PC-3 (cell line): ENCODE results near the gene TMED6. TPM values are rescaled to one million over a fixed set of nuclear protein-coding genes. Genes with fewer than 3 reads are reported as not detected.
A peak's percentile ranks its signal among the peaks of the same experiment; 100 is the strongest.

Source experiments
- ATAC-seq: fragments of 200-7000 bp; cut with Tn5 transposase; 2 replicates; pipeline ENCODE4 v1.9.1; 2020; ENCODE audit warnings: mild to moderate bottlenecking, moderate library complexity
- BruUV-seq: library from RNA; stranded (reverse); fragments of 400-500 nt; replicated peaks from 2 replicates; lab custom pipeline; 2021; lab: Mats Ljungman, UMichigan
- CTCF ChIA-PET: fragments of 300-600 bp; sonication (Branson Sonifier 250); formaldehyde crosslinking; loops from one replicate; lab custom pipeline; 2022; ENCODE audit warnings: antibody characterized with exemption; lab: Charles Lee
- POLR2A ChIA-PET: fragments of 300-600 bp; sonication (Branson Sonifier 250); formaldehyde crosslinking; loops from one replicate; lab custom pipeline; 2022; ENCODE audit warnings: antibody characterized with exemption; ENCODE audit not compliant: unreplicated experiment; lab: Charles Lee
- DNase-seq: peaks from one replicate; pipeline ENCODE4 v3.0.0-alpha.2; 2015
- H2AFZ ChIP-seq: fragments of 300-600 bp; sonication (generic); 2 replicates; pipeline ENCODE4 v1.6.0; 2016; ENCODE audit warnings: antibody characterized with exemption, low read length
- H3F3A ChIP-seq: fragments of 300-600 bp; sonication (generic); one replicate; pipeline ENCODE4 v1.6.0; 2017; ENCODE audit warnings: antibody characterized with exemption, low read length, control low read depth, mild to moderate bottlenecking; ENCODE audit not compliant: unreplicated experiment
- H3K27ac ChIP-seq: fragments of 300-600 bp; sonication (generic); 2 replicates; pipeline ENCODE4 v1.5.1; 2016; ENCODE audit warnings: mild to moderate bottlenecking, low read length
- H3K27me3 ChIP-seq: fragments of 300-600 bp; sonication (generic); 2 replicates; pipeline ENCODE4 v1.6.1; 2016; ENCODE audit warnings: low read length, mixed read lengths
- H3K36me3 ChIP-seq: fragments of 300-600 bp; sonication (generic); 2 replicates; pipeline ENCODE4 v1.6.1; 2016; ENCODE audit warnings: low read depth, mixed run types, low read length, mixed read lengths
- H3K4me1 ChIP-seq: fragments of 300-600 bp; sonication (generic); 2 replicates; pipeline ENCODE4 v1.5.1; 2016; ENCODE audit warnings: low read length; ENCODE audit not compliant: insufficient read depth
- H3K4me2 ChIP-seq: fragments of 300-600 bp; sonication (generic); 2 replicates; pipeline ENCODE4 v1.6.0; 2016; ENCODE audit warnings: low read length
- H3K4me3 ChIP-seq: fragments of 300-600 bp; sonication (generic); 2 replicates; pipeline ENCODE4 v1.5.1; 2016; ENCODE audit warnings: mild to moderate bottlenecking, low read length, mixed read lengths
- H3K79me2 ChIP-seq: fragments of 300-600 bp; sonication (generic); 2 replicates; pipeline ENCODE4 v1.6.1; 2017; ENCODE audit warnings: low read length, mixed read lengths
- H3K9ac ChIP-seq: fragments of 300-600 bp; sonication (generic); 2 replicates; pipeline ENCODE4 v1.6.0; 2016; ENCODE audit warnings: mild to moderate bottlenecking, low read length
- H3K9me2 ChIP-seq: fragments of 300-600 bp; sonication (generic); replicated peaks from 2 replicates; pipeline ENCODE4 v1.6.1; 2016; ENCODE audit warnings: mixed run types, low read length, mixed read lengths
- H3K9me3 ChIP-seq: fragments of 300-600 bp; sonication (generic); 2 replicates; pipeline ENCODE4 v1.6.1; 2016; ENCODE audit warnings: low read length, mixed read lengths
- H4K20me1 ChIP-seq: fragments of 300-600 bp; sonication (generic); 2 replicates; pipeline ENCODE4 v1.6.1; 2016; ENCODE audit warnings: low read length, mixed read lengths
- CTCF ChIP-seq: fragments of 300-600 bp; sonication (generic); conservative IDR thresholded peaks from 2 replicates; pipeline ENCODE4 v1.5.1; 2017; ENCODE audit warnings: antibody characterized with exemption, low read depth, mild to moderate bottlenecking, low read length
- EZH2 ChIP-seq: fragments of 300-600 bp; sonication (generic); IDR thresholded peaks from one replicate; pipeline ENCODE4 v1.6.1; 2017; ENCODE audit warnings: antibody characterized with exemption, mild to moderate bottlenecking, low read length; ENCODE audit not compliant: unreplicated experiment
- EZH2phosphoT487 ChIP-seq: fragments of 300-600 bp; sonication (generic); IDR thresholded peaks from 2 replicates; pipeline ENCODE4 v1.6.1; 2018; ENCODE audit warnings: mild to moderate bottlenecking, antibody characterized with exemption, low read length, borderline replicate concordance
- intact Hi-C: fragments of 100-400 bp; cut with micrococcal nuclease; formaldehyde crosslinking; loops from 2 replicates; pipeline ENCODE4 v1.9.0; 2023
- total RNA-seq: library from RNA; depleted of rRNA; stranded (reverse); fragments of >200 nt; gene quantifications from 2 replicates; pipeline ENCODE4 v1.2.3, GENCODE V29; 2014

Gene TMED6
- total RNA-seq, 1 experiment from 2014 or later = not detected

GRCh38 chr16:69314534-69314933, 37.1 kb downstream of the TMED6 start:
- Histone ChIP-seq H3K4me1 (no peaks in the 10 kb centered on the region), H3K27me3 (no peaks in the 10 kb centered on the region), H3K9ac (no peak overlapping the region), H3F3A (no peaks in the 10 kb centered on the region), H3K79me2 (peaks cover 32% of the 10 kb centered on the region), H4K20me1 (no peaks in the 10 kb centered on the region), H3K9me3 (no peaks in the 10 kb centered on the region), H2AFZ (no peak overlapping the region), H3K4me3 (no peak overlapping the region), H3K4me2 (no peak overlapping the region), H3K27ac (no peak overlapping the region), H3K36me3 (peaks cover 14% of the 10 kb centered on the region; the same call in 1 of the 2 replicates), H3K9me2 (no peaks in the 10 kb centered on the region)
- ChIA-PET POLR2A (no interaction called here), CTCF (interaction anchor here (0.6 kb wide), 1 partner anchor 381 kb away, joined by 4 read pairs; no protein-coding TSS in a partner anchor)
- no peak for ATAC-seq
- TF ChIP-seq CTCF (no peak), EZH2 (no peak), EZH2phosphoT487 (no peak)
- intact Hi-C loops = no loop called here
- no TSS peak for BruUV-seq
- no peak for DNase-seq

- H2AFZ ChIP-seq = no peak overlapping the region
- H3K27me3 ChIP-seq = no peaks in the 10 kb centered on the region
- POLR2A ChIA-PET = no interaction called here
- no peaks in the 10 kb centered on the region for H4K20me1 ChIP-seq
- H3K9me3 ChIP-seq = no peaks in the 10 kb centered on the region
- H3K9ac ChIP-seq = no peak overlapping the region
- no peaks in the 10 kb centered on the region for H3F3A ChIP-seq
- ATAC-seq (no peak), DNase-seq (no peak)
- no peak overlapping the region for H3K4me3 ChIP-seq
- H3K79me2 ChIP-seq = peaks cover 32% of the 10 kb centered on the region
- peaks cover 9% of the 10 kb centered on the region; the same call in 1 of the 2 replicates for H3K36me3 ChIP-seq
- CTCF ChIA-PET = no interaction called here
- no TSS peak for BruUV-seq
- no peak overlapping the region for H3K27ac ChIP-seq
- H3K4me2 ChIP-seq = no peak overlapping the region
- H3K4me1 ChIP-seq = no peaks in the 10 kb centered on the region
- TF ChIP-seq CTCF = no peak
- H3K9me2 ChIP-seq = no peaks in the 10 kb centered on the region
- intact Hi-C loops = no loop called here
These were observed 38.1 kb downstream of the TMED6 start for GRCh38 chr16:69313469-69313868.

- TSS peak; percentile 49 for BruUV-seq
- ChIA-PET POLR2A (no interaction called here), CTCF (interaction anchor here (0.7 kb wide), 1 partner anchor 17 kb away, joined by 3 read pairs; no protein-coding TSS in a partner anchor)
- Histone ChIP-seq H3K4me1 (no peaks in the 10 kb centered on the region), H3K27me3 (no peaks in the 10 kb centered on the region), H3K9me2 (no peaks in the 10 kb centered on the region), H3K27ac (peak overlapping the region; percentile 20; the same call in 1 of the 2 replicates), H4K20me1 (no peaks in the 10 kb centered on the region), H3K4me2 (peak overlapping the region; percentile 86), H3K9me3 (no peaks in the 10 kb centered on the region), H3K79me2 (peaks cover 32% of the 10 kb centered on the region), H3K36me3 (peaks cover 8% of the 10 kb centered on the region; the same call in 1 of the 2 replicates), H3K9ac (peak overlapping the region; percentile 87), H2AFZ (peak overlapping the region; percentile 68), H3F3A (no peaks in the 10 kb centered on the region), H3K4me3 (peak overlapping the region; percentile 95)
- TF ChIP-seq EZH2phosphoT487 (no peak), CTCF (peak; percentile 35)
- DNase-seq (peak; percentile 26), ATAC-seq (peak; percentile 64)
- intact Hi-C loops = loop anchor here (1.0 kb wide), 1 partner anchor 28 kb away; the partner anchor contains the start of genes COG8 and NIP7
These were observed 39.8 kb downstream of the TMED6 start for GRCh38 chr16:69311533-69312387.
